HEK293 (cell line): ENCODE data around the gene GH1.

Experiments used
- FEZF1 ChIP-seq: fragments of 450-650 bp; formaldehyde crosslinking; IDR thresholded peaks from 2 replicates; pipeline ENCODE4 v1.5.1; 2016; ENCODE audit warnings: missing biosample characterization, missing genetic modification characterization
- PRDM2 ChIP-seq: fragments of 450-650 bp; formaldehyde crosslinking; IDR thresholded peaks from 2 replicates; pipeline ENCODE4 v1.5.1; 2016; ENCODE audit warnings: missing biosample characterization, missing genetic modification characterization, borderline replicate concordance
- ZBTB20 ChIP-seq: fragments of 450-650 bp; formaldehyde crosslinking; IDR thresholded peaks from 2 replicates; pipeline ENCODE4 v1.5.1; 2016; ENCODE audit warnings: missing biosample characterization, missing genetic modification characterization
- ZFP41 ChIP-seq: fragments of 450-650 bp; formaldehyde crosslinking; IDR thresholded peaks from 2 replicates; pipeline ENCODE4 v1.5.1; 2016; ENCODE audit warnings: missing biosample characterization, missing genetic modification characterization, borderline replicate concordance
- ZNF146 ChIP-seq: fragments of 450-650 bp; formaldehyde crosslinking; IDR thresholded peaks from 2 replicates; pipeline ENCODE4 v1.5.1; 2016; ENCODE audit warnings: missing biosample characterization, missing genetic modification characterization
- ZNF248 ChIP-seq: fragments of 450-650 bp; formaldehyde crosslinking; IDR thresholded peaks from 2 replicates; pipeline ENCODE4 v1.5.1; 2017; ENCODE audit warnings: missing biosample characterization, missing genetic modification characterization
- ZNF266 ChIP-seq: fragments of 450-650 bp; formaldehyde crosslinking; IDR thresholded peaks from 2 replicates; pipeline ENCODE4 v1.5.1; 2016; ENCODE audit warnings: missing biosample characterization, missing genetic modification characterization, low read depth
- ZNF654 ChIP-seq: fragments of 450-650 bp; formaldehyde crosslinking; IDR thresholded peaks from 2 replicates; pipeline ENCODE4 v1.5.1; 2016; ENCODE audit warnings: low read depth, missing biosample characterization, missing genetic modification characterization
- TF ChIP-seq, protein P1 (sequence below): fragments of 450-650 bp; formaldehyde crosslinking; IDR thresholded peaks from 2 replicates; pipeline ENCODE4 v1.5.1; 2016; ENCODE audit warnings: missing biosample characterization, missing genetic modification characterization
- TF ChIP-seq, protein P2 (sequence below): fragments of 450-650 bp; formaldehyde crosslinking; IDR thresholded peaks from 2 replicates; pipeline ENCODE4 v1.5.1; 2016; ENCODE audit warnings: missing biosample characterization, missing genetic modification characterization

DNA sequence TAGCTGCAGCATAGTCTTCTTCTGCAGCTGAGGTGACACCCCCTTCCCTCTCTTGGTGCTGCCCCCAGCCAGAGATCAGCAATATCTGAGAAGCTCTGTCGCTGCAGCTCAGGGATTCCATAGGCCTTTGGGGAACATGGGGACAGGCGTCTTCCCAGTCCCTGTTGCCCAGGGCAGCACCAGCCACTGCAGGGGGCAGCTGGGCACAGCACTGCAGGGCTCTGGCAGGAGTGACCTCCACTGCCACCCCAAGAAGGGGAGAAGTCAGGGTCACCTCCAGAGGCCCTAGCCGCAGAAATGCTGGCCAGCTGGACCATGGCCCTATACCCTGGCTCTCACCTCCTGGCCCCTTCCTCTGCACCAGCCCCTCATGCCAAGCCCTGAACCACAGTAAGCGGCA lies 37.2 kb upstream of the GH1 start:
- TF ChIP-seq, protein P1, sequence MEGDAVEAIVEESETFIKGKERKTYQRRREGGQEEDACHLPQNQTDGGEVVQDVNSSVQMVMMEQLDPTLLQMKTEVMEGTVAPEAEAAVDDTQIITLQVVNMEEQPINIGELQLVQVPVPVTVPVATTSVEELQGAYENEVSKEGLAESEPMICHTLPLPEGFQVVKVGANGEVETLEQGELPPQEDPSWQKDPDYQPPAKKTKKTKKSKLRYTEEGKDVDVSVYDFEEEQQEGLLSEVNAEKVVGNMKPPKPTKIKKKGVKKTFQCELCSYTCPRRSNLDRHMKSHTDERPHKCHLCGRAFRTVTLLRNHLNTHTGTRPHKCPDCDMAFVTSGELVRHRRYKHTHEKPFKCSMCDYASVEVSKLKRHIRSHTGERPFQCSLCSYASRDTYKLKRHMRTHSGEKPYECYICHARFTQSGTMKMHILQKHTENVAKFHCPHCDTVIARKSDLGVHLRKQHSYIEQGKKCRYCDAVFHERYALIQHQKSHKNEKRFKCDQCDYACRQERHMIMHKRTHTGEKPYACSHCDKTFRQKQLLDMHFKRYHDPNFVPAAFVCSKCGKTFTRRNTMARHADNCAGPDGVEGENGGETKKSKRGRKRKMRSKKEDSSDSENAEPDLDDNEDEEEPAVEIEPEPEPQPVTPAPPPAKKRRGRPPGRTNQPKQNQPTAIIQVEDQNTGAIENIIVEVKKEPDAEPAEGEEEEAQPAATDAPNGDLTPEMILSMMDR (tag by site-specific recombination), result no peak
- no peak for TF ChIP-seq ZNF248 (tag by site-specific recombination)
- TF ChIP-seq ZBTB20, result no peak
- TF ChIP-seq FEZF1, result no peak
- TF ChIP-seq ZFP41, result no peak
- no peak for TF ChIP-seq ZNF654 (tag by site-specific recombination)
- TF ChIP-seq, protein P2, sequence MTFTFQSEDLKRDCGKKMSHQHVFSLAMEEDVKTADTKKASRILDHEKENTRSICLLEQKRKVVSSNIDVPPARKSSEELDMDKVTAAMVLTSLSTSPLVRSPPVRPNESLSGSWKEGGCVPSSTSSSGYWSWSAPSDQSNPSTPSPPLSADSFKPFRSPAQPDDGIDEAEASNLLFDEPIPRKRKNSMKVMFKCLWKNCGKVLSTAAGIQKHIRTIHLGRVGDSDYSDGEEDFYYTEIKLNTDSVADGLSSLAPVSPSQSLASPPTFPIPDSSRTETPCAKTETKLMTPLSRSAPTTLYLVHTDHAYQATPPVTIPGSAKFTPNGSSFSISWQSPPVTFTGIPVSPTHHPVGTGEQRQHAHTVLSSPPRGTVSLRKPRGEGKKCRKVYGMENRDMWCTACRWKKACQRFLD, result no peak
- TF ChIP-seq ZNF146 (tag by site-specific recombination), result no peak
- no peak for TF ChIP-seq ZNF266 (tag by site-specific recombination)
- TF ChIP-seq PRDM2 (tag by site-specific recombination), result no peak
